ENCODE data around the gene ABCC8.

Gene ABCC8

GRCh38 chr11:17401841-17402240 is 74.8 kb downstream of the ABCC8 start:
- DNase-seq: no peak

DNA sequence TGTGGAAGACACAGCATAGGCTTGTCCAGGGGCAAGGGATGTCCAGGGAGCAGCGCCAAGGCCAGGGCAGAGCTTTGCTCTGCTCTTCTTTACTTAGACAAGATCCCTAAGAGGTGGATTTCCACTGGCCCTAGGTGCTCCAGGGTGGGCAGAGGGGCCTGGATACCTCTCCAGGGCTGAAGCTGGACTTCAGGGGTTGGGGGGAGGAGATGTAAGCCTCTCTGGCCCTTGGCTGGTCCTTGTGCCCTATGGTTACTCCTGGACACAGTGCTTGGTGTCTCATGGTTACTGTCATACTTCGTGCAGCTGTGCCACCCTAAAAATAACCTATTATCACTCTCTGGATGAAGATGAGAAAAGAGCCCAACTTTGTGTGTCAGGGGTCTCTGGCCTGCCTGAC is 75.3 kb downstream of the ABCC8 start:
- DNase-seq: no peak

DNA sequence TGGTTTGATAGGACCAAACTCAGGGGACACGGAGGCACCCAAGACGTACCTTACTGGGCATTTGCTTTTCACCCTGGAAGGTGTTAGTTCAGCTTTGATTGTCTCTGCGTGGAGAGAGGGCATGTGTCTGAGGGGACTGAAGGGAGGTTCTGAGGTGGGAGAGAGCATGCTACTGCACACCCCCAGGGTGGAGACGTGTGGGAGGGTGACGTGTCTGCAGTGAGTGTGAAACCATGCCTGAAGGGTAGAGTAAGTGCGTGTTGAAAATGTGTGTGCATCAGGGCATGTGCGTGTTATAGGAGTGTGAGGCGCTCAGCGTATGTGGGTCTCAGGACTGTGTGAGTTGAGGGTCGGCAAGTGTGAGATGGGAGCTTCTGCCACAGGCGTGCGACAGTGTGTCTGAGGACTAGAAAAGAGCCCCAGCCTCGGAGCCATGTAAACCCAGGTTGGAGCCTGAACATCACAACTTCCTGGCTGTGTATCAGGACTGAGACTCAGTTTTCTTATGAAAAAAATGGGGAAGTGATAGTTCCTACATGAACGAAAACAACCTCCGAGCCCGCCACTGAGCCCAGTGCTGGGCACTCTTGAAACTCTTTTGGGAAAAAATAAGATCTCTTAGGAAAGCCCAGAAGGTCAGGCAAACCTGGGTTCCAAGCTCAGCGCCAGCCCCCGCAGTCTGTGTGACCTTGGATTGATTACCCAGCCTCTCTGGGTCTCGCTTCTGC is 76.4 kb downstream of the ABCC8 start:
- no peak for DNase-seq

- DNase-seq: no peak
Observed at GRCh38 chr11:17399236-17399635, 77.4 kb downstream of the ABCC8 start.

DNA sequence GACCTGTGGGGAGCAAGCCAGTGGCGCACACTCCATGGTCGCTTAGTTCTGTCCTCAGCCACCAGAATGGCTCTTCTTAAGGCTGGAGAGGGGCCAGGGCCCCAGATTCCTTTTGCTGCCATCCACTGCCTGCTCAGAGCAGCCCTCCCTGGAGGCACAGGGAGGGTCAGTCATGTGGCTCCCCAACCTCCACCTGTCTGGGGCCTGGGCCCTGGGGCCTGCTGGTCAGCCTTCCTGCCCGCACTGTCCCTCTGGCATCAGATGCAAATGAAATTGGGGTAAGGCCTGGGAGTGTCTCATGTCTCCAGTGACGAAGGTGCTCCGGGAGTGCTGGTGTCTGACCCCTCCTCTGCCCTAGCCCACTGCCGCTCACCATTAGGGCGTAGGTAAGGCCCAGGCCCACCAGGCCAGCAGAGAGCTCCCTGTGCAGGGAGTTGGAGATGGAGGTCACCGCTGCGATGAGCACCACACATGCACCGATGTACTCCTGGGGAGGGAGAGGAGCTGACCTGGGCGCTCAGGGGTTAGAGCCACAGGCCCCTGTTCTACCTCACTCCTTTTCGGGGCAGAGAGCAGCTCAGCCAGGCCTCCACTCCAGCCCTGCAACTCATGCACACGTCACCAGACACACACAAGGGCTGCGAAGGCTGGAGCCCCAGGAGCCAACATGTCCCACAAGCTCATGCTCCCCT is 79.2 kb downstream of the ABCC8 start:
- no peak for DNase-seq

- DNase-seq: no peak
Observed at GRCh38 chr11:17396598-17397310, 79.9 kb downstream of the ABCC8 start.

DNA sequence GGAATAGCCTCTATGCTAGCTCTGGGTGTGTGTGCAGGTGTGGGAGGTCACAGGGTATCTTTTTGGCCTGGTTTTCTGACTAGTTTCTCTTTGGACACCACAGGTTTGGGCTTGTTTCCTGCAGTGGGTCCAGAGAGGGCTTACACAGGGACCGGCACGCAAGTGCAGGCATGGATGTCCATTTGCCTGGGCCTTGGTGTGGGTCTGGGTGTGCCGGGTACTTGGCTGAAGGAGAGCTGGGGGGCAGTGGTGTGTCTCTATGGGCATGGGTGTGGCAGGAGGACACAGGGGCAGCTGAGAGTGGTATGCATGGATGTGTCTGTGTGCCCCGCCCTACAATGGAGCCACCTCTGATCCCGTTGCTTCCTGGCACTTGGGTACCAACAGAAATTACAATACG is 80.7 kb downstream of the ABCC8 start:
- DNase-seq: no peak

GRCh38 chr11:17395554-17395961 is 81.1 kb downstream of the ABCC8 start:
- no peak for DNase-seq

- no peak for DNase-seq
Observed at GRCh38 chr11:17394743-17395390, 81.8 kb downstream of the ABCC8 start.

DNA sequence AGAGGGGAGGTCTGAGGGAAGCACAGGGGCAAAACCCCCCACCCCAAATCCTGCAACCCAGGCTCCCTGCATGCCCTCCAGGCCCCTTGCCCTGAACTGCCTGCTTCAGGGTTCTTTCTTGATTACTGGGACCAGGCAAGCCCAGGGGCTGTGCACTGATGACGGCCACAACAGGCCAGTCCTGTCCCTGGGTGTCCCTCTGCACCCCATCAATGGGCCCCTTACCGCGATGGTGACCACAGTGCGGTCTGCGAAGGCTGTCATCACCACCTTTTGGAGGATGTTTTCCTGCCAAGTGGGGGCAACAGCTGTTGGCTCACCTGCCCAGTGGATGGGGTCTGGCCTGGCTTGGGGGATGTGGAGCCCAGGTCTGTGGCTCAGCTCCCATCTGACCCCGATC is 83.2 kb downstream of the ABCC8 start:
- no peak for DNase-seq

DNA sequence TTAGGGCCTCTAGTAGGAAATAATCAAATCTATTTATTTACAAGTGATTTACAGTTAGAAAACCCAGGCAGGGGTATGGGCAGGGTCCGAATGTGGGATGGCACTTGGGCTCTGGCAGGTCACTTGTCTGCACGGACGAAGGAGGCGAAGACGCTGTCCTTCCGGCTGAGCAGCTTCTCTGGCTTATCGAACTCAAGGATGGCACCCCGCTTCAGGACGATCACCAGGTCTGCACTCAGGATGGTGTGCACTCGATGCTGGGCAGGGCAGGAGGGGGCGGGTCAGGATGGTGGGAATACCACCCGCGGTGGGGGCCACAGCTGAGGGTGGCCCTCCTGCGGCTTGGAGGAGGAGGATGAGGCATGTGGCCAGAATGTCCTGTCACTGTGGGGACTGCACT is 83.8 kb downstream of the ABCC8 start:
- no peak for DNase-seq

- DNase-seq: peak in 1 of 2 experiments; percentile 44
Observed at GRCh38 chr11:17391493-17392355, 84.9 kb downstream of the ABCC8 start.

DNA sequence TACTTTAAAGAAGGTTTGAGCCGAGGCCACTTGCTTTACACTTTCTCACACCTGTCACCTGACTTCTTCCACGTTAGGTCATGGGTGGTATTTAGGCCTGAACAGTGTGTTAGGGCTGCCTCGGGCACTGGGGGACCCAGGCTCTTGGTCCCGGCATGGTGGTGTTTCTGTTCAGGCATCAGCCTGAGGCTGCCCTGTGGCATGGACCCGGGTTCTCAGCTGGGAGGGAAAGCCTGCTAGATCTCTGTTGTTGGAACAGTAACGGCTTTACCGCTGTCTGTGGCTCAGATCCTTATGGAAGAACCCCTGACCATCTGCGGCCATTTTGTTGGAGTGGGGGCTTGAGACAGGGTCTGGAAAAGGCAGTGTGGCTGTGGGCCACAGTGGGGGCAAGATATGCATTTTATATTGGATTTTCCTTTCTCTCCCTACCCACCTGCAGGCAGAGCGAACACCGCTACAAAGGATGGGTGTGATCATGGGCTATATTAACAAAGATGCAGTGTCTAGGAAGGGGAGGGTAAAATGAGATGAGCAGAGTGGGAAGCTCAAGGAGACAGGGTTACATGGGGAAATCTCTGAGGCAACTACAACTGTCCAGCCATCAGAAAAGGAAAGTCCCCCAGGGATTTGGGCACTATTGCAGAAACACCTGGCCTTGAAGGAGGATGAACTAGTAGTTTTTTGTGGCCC is 86.5 kb downstream of the ABCC8 start:
- DNase-seq: peak in 1 of 2 experiments; percentile 34

- peak; percentile 90 to 91 for DNase-seq
Observed at GRCh38 chr11:17389211-17389956, 87.3 kb downstream of the ABCC8 start.

- DNase-seq: peak in 1 of 2 experiments; percentile 56
Observed at GRCh38 chr11:17388609-17389210, 87.9 kb downstream of the ABCC8 start, which contains the start of gene KCNJ11. TSS of gene KCNJ11 (minus strand) at chr11:17388659. CDS start at chr11:17388091, 568 bp downstream.

DNA sequence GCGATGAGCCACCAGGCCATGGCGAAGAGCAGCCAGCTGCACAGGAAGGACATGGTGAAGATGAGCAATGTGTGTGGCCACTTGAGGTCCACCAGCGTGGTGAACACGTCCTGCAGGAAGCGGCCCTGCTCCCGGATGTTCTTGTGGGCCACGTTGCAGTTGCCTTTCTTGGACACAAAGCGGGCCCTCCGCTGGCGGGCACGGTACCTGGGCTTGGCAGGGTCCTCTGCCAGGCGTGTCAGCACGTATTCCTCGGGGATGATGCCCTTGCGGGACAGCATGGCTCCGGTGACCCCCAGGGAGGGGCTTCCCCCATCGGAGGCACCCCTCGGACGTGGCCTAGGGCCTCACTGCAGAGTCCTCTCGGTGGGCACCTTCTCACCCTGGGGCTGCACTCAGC is 88.8 kb downstream of the ABCC8 start:
- DNase-seq: peak in 1 of 2 experiments; percentile 13

GRCh38 chr11:17387254-17387653 is 89.4 kb downstream of the ABCC8 start:
- DNase-seq: no peak

GRCh38 chr11:17386331-17387084 is 90.1 kb downstream of the ABCC8 start:
- DNase-seq: peak in 1 of 2 experiments; percentile 67

GRCh38 chr11:17385926-17386325 is 90.7 kb downstream of the ABCC8 start:
- no peak for DNase-seq

- no peak for DNase-seq
Observed at GRCh38 chr11:17385492-17385891, 91.2 kb downstream of the ABCC8 start.
